Measurements from ENCODE around the gene TRPM3.

TRPM3 gene

GRCh38 chr9:70539526-70539925, 581.9 kb downstream of the TRPM3 start:
- no peak for DNase-seq

- DNase-seq, result no peak
Observed at GRCh38 chr9:70539001-70539400, 582.4 kb downstream of the TRPM3 start.

DNA sequence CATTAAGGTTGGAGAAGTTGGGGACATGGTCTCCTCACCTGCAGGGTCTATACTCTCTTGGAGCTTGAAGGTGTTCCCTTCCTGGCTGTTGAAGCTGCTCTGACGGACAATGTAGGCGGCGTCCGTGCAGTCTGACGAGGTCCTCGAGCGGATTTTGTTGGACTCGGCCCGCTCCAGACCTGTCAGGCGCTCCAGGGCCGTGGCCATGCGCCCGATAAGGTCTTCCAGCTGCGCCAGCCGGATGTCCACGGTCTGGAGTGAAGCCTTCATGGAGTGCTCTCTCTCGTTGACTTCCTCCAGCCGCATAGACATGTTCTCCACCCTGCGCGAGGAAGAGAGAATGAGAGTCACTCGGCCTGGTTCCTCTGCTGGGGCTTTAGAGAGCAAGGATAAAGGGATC, 584.3 kb downstream of the TRPM3 start:
- DNase-seq, result no peak

- no peak for DNase-seq
Observed at GRCh38 chr9:70535546-70536323, 585.7 kb downstream of the TRPM3 start.

DNA sequence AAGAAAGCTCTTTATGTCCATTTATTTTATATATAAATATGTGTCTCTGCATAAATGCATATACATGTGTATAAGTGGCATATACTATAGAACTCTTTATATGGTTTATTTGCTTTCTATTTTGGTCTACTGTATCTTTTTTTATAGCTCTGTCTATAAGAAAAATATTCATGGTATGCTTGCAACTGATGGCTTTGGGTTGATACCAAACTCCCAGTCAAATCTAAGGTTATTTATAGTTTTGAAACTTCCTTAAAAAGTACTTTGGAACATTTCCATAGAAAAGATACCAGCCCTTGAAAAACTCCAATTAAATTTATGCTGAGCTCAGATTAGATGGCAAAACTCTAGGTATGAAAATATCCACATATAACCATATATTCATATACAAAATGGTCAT, 587.0 kb downstream of the TRPM3 start:
- DNase-seq, result no peak

DNA sequence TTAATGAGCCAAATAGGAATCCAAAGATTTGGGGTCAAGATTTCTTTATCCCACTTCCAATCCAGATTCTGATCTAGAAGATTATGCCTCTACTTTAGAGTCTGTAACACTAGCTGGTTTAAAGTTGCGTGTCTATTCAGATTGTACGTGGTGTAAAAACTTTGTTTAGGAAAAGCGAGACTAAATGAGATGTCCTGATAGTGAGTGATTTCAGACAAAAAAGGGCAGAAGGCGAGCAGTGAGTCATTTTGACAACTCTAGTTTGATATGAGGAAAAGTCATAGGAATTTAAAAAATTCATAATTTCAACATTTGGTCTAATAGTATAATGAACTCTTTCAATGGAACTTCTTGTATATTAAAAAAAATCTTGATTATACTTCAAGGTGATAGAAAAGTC, 587.4 kb downstream of the TRPM3 start:
- DNase-seq, result no peak

- DNase-seq, result no peak
Observed at GRCh38 chr9:70533492-70533891, 587.9 kb downstream of the TRPM3 start.

- DNase-seq, result no peak
Observed at GRCh38 chr9:70532716-70533115, 588.7 kb downstream of the TRPM3 start.

GRCh38 chr9:70531311-70531710, 590.1 kb downstream of the TRPM3 start:
- no peak for DNase-seq

DNA sequence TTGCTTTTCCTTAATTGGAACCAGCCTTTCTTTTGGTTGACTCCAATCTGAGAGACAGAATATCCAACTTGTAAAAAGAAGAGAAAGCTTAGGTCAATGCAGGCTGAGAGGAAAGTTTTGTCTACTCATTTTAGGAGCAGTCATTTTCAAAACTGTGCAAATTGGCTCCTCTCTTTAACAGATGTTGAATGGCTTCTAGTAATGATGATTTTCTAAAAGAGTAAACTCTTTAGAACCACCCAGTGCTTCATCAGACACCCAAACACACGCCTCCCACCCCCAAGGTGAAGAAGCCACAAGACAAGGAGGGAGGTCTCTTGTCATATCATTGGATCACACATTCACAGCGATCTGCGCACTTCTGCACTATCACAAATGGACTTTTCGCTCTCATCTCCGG, 590.7 kb downstream of the TRPM3 start:
- no peak for DNase-seq

DNA sequence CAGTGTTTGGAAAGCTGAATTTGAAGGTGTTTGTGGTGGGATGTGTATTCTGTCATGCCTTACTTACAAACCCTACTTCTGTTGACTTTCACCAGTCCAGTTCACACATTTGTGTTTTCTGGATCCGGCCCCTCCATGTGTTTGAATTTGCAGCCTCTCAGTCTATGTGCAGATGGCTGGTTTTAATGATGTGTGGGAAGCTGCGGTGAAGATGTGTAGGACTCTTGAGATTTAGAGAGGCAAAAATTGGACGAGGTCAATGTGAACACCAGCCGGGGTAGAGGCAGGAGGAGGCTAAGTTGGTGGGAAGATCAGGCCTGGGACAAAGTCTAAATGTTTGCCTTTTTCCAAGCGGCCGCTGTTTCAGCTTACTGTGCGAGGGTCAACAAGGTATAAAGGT, 591.6 kb downstream of the TRPM3 start:
- no peak for DNase-seq

GRCh38 chr9:70529377-70529776, 592.0 kb downstream of the TRPM3 start:
- DNase-seq, result no peak

DNA sequence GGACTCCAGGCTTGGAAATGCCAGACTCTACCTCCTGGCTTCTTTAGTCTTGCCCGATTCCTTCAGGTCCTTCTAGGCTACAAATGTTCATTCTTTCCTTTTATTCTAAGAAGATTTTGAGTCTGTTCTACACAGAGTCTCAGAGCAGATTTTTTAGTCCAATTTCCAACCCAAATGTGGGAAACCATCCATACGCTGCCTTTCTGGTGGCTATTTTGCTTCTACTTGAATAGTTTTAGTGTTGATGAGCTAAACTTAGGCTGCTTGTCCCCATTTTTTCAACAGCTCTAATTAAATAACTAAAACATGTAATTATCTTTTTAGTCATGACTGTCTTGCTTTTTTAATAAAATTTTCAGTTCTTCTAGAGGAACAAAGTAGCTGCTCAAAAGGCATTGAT, 594.5 kb downstream of the TRPM3 start:
- no peak for DNase-seq

GRCh38 chr9:70525519-70525918, 595.9 kb downstream of the TRPM3 start:
- no peak for DNase-seq

DNA sequence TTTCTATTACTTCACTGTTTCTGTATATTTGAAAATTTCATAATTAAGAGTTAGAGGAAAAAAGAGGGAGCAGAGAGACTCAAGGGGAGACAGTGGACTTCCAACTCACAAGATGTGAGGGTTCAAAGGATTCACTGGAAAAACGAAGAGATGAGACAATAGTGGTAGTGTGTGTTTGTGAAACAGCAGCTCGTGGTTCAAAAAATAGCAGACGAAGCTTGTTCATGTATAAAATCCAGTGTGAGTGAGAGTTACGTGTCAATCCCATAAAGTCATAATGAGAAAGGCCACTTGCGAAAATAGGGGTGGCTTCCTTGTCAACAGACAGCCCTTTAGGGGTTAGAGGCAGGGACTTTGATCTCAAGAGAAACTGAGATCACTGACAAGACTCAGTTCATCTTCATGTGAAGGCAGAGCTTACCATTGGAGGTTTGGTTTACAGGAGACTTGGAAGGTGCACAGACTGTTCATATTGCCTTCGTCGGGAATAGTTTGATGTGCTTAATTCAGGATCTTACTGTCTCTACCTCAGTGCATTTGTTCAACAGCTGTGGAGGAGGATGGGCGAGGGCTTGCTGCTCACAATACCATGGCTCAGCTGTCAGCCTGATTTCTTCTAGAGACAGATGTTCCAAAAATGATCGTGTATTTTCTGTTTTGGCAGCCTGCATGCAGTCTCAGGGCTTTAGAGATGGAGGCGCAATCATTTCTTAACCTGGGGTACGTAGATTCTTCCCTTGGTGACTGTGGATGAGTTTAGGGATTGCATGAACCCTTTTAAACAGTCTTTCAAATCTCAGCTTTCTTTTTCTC, 601.3 kb downstream of the TRPM3 start:
- no peak for DNase-seq

DNA sequence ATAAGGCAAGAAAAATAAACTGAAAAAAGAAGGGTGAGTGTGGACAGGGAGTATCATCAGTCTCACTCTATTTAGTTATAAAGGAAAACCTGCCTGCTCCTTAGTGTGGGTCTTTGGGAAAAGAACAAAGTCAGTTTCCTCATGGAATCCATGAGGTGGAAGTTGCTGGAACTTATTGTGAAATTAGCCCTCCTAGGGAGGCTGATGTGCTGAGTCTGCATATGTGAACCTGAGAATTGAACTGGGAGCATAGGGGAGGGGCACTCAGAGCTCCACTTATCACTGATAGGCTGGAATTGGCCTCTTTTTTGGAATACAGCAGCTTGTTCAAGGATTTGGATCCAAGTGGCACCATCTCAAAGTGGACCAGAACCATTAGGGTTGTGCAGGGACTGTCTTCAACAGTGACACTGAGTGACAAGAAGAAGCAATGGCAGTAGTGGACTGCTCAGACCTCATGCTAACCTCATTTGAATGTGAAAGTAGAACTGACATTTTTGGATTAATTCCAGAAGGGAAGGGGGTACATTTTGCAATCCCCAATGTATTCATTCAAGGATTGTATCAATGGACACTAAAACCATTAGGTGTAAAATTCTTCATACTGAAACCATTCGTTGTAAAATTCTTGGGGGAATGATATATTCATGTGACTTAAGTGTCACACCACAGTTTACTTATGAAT, 603.4 kb downstream of the TRPM3 start:
- DNase-seq, result no peak

DNA sequence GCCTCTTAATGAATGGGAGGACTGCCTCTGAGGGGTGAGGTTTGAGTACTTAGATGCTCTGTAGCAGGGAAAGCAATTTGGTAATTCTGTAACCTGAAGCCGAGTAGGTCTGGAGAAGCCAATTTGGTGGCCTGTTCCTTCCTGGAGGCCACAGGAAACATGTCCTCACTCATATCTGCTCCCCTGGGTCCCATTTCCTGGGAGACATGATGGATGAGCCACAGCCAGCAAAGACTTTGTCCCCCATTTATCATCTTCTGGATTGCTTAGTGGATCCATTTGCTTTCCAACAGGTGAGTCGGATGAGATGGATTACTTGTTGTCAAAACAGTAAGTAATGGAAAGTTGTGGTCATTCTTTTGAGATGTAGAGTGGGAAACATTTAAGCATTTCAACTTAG, 607.1 kb downstream of the TRPM3 start:
- no peak for DNase-seq

GRCh38 chr9:70511858-70512257, 609.6 kb downstream of the TRPM3 start:
- DNase-seq, result no peak

- DNase-seq, result no peak
Observed at GRCh38 chr9:70510157-70510770, 611.2 kb downstream of the TRPM3 start.

DNA sequence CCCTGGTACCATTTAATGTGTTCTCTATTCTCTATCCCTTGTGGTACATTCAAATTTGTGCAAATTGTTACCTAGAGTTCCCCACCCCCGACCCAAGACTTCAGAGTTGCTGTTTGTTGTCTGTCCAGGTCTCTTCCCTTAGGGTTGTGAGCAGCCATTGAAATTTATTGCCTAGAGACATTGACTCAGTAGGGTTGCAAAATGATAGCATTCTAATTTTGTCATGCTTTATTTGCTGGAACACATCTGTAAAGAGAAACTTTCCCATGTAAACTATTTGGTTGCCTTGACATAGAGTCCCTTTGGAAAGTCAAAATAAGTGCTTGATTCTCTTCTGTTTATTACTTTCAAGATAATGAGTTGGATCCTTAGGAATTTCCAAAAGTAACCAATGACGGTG, 615.3 kb downstream of the TRPM3 start:
- no peak for DNase-seq

DNA sequence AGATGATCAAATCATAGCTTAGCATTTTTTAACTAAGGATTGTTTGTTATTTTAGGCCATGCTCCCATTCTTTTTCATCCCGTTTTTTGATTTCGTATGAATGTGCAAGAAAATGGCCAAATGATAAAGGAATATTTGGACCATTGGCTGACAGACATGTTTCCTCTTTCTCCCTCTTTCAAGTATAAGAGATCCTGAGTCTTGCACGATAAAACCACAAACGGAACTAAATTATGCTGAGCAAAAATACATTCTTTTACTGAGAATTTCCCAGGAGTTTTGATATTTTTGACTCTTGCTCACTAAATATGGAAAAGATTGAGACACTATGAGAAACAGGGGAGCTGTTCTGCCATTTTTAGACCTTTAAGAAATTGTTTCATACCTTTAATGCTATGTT, 616.6 kb downstream of the TRPM3 start:
- DNase-seq, result no peak

DNA sequence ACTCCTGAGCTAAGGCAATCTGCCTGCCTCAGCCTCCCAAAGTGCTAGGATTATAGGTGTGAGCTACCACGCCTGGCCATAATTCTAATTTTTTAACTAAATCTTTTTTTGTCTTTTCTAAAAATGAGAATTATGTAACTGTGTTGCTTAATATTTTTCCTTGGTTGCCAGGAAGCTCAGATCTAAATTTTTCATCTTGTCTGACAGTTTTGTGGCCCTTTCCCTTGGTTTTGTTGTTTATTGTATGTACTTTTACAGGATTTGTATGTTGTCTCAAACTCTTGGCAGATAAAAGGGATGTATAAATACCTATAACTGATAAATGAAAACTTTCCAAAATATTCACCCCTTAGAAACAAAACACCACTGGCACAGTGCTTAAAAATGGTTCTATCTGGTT, 618.7 kb downstream of the TRPM3 start:
- no peak for DNase-seq

DNA sequence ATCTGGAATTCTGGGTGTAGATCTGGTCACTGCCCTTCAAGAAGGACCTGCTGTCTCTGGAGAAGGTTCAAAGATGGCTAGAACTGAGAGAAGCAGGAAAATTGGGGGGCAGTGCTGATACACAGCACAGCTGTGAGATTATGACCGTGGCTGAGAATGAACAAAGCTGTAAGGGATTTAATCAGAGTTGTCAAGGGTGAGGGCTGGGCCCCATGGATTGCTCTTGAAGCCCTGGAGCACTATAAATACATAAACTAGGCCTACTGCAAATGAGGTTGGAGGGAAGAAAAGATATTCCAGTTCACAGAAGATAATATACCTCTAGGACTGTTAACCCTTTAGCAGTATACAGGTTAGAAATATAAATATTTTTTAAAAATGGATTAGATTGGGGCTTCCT, 620.6 kb downstream of the TRPM3 start:
- no peak for DNase-seq

Measured in NCI-H1436 treated with DMSO at 0.1 percent for 48 hours (cell line).